Testis (tissue), 2 donors: ENCODE measurements around the gene ARHGAP22.

ENCODE experiments used
- POLR2A ChIP-seq: fragments of 450-650 bp; IDR thresholded peaks from one replicate; pipeline ENCODE4 v1.6.1; 2017; ENCODE audit warnings: antibody characterized with exemption, mild to moderate bottlenecking, moderate library complexity
- TF ChIP-seq, protein P1 (sequence below), 3 experiments: fragments of 450-650 bp in 2 of 3; fragments of 200-600 bp in 1 of 3; sonication (generic) in 1 of 3; IDR thresholded peaks; one replicate each; pipeline ENCODE4 v1.5.1; 2016 to 2019; ENCODE audit warnings: antibody characterized with exemption in 3 of 3, mild to moderate bottlenecking in 2 of 3, moderate library complexity in 1 of 3

DNA sequence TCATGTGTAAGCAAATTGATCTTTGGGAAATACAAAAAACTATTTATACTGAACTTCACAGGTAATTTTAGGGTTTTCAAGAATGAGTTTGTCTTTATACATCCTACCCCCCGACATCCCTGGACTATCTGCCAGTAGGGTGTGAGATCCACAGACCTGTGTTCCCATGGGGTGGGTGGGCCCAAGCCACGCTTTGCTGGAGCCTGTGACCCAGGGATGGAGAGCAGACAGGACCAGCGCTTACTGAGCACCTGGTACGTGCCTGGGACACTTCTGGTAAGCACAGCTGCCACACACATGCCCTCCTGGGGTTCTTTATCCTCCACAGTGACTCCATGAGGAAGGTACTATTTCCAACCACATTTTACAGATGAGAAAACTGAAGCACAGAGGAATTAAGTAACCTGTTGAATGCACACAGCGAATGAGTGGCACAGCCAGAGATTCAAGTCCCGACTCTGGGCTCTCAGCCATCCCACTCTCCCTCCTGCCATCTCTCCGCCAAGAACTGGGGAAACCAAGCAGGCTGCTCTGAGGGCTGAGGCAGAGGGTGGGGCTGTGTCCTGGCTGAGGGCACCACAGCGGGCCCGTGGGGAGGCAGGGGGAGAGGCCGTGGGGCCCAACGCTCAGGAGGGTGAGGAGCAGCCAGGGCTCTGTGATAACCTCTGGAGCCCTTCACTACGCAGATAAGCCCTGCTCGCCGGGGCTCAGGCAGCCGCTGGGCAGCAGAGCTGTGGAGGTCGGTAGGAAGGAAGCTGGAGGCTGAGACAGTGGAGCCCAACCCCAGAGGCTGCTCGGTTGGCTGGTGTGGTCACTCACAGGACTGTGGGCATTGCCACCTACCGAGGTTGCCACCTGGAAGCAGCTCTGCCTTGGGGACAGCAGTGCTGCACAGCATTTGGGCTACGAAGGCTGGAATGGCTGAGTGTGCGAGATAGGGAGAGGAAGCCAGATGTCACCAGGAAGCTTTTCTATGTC is 124.2 kb downstream of the ARHGAP22 start:
- TF ChIP-seq, protein P1, sequence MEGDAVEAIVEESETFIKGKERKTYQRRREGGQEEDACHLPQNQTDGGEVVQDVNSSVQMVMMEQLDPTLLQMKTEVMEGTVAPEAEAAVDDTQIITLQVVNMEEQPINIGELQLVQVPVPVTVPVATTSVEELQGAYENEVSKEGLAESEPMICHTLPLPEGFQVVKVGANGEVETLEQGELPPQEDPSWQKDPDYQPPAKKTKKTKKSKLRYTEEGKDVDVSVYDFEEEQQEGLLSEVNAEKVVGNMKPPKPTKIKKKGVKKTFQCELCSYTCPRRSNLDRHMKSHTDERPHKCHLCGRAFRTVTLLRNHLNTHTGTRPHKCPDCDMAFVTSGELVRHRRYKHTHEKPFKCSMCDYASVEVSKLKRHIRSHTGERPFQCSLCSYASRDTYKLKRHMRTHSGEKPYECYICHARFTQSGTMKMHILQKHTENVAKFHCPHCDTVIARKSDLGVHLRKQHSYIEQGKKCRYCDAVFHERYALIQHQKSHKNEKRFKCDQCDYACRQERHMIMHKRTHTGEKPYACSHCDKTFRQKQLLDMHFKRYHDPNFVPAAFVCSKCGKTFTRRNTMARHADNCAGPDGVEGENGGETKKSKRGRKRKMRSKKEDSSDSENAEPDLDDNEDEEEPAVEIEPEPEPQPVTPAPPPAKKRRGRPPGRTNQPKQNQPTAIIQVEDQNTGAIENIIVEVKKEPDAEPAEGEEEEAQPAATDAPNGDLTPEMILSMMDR (IDR thresholded peaks at IDR 0.05), result no peak
- no peak for TF ChIP-seq POLR2A
